ENCODE results near the gene FHL5.

DNA sequence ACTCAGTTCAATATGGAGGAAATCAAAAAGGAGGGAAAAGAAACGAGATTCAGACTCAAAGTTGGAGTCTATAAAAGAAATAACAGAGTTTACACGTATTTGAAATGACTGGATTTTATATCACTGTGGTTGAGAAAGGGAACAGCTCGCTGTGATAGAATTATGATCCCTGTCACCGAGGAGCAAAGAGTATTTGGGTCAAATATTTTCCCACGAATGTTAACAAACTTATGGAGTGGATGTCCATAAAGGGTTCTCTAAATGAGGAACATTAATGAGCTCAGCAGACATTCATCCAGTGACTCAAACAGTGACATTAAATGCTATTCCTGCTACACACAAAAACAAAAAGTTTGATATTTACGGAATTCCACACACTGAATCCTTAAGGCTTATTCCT lies 57.9 kb downstream of the FHL5 start:
- TF ChIP-seq POLR2A (IDR thresholded peaks at IDR 0.05) (no peak), POLR2AphosphoS5 (IDR thresholded peaks at IDR 0.05) (no peak)
- TF ChIP-seq, protein P1, sequence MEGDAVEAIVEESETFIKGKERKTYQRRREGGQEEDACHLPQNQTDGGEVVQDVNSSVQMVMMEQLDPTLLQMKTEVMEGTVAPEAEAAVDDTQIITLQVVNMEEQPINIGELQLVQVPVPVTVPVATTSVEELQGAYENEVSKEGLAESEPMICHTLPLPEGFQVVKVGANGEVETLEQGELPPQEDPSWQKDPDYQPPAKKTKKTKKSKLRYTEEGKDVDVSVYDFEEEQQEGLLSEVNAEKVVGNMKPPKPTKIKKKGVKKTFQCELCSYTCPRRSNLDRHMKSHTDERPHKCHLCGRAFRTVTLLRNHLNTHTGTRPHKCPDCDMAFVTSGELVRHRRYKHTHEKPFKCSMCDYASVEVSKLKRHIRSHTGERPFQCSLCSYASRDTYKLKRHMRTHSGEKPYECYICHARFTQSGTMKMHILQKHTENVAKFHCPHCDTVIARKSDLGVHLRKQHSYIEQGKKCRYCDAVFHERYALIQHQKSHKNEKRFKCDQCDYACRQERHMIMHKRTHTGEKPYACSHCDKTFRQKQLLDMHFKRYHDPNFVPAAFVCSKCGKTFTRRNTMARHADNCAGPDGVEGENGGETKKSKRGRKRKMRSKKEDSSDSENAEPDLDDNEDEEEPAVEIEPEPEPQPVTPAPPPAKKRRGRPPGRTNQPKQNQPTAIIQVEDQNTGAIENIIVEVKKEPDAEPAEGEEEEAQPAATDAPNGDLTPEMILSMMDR (IDR thresholded peaks at IDR 0.05 in 8 of 11, conservative IDR thresholded peaks at IDR 0.05 in 3 of 11): no peak

Measured in spleen (tissue), 7 donors.